K562 (cell line): ENCODE results near the gene DGKE. TPM values are rescaled to one million over a fixed set of nuclear protein-coding genes. Genes with fewer than 3 reads are reported as not detected.

ENCODE experiments used
- ATAC-seq: fragments of 200-7000 bp; cut with Tn5 transposase; 3 replicates; pipeline ENCODE4 v1.9.1; 2020; ENCODE audit warnings: moderate library complexity
- BruUV-seq: library from RNA; stranded (reverse); fragments of 400-500 nt; replicated peaks from 2 replicates; lab custom pipeline; 2021; lab: Mats Ljungman, UMichigan
- CTCF ChIA-PET: fragments of 300-600 bp; formaldehyde crosslinking; extraction: SDS; loops from one replicate; lab custom pipeline; 2021; ENCODE audit warnings: low intra/inter-chr PET ratio; lab: Yijun Ruan, JAX
- POLR2A ChIA-PET: fragments of 300-600, 350-650 bp; sonication (Branson Sonifier 250); formaldehyde crosslinking; extraction: SDS; loops from one replicate; lab custom pipeline; 2021; ENCODE audit warnings: antibody characterized with exemption, inconsistent platforms; lab: Yijun Ruan, JAX
- DNase-seq, 4 experiments: peaks; one replicate each; pipeline versions ENCODE4 v3.0.0 to v3.0.0-alpha.2; 2011 to 2018; ENCODE audit warnings: low spot score in 3 of 4, mixed read lengths in 3 of 4; ENCODE audit errors: extremely low read depth in 1 of 4
- FAIRE-seq: peaks from 2 replicates; lab custom pipeline; 2011; peaks lifted over from hg19 to GRCh38; lab: Jason Lieb, UNC
- H2AFZ ChIP-seq: 2 replicates; pipeline ENCODE4 v1.6.0; 2011; ENCODE audit warnings: low read depth, low read length, control low read depth, inconsistent platforms
- H3K27ac ChIP-seq: fragments of 200-600 bp; 3 replicates; pipeline ENCODE4 v1.8.0; 2011; ENCODE audit warnings: low read depth, mild to moderate bottlenecking, control low read depth, inconsistent platforms, low read length, moderate library complexity, mixed read lengths; ENCODE audit errors: extremely low read depth
- H3K27me3 ChIP-seq, 2 experiments: fragments of 300-600 bp in 1 of 2; 2 replicates in 1 of 2; 3 replicates in 1 of 2; pipeline versions ENCODE4 v1.6.0 to v1.8.0; 2011; ENCODE audit warnings: inconsistent platforms in 2 of 2, low read length in 2 of 2, mild to moderate bottlenecking in 1 of 2, mixed read lengths in 1 of 2, moderate library complexity in 1 of 2; ENCODE audit not compliant: control insufficient read depth in 2 of 2, insufficient read depth in 2 of 2
- H3K36me3 ChIP-seq: fragments of 300-600 bp; 3 replicates; pipeline ENCODE4 v1.8.0; 2011; ENCODE audit warnings: mild to moderate bottlenecking, low read length, inconsistent platforms; ENCODE audit not compliant: control insufficient read depth, insufficient read depth
- H3K4me1 ChIP-seq, 2 experiments: fragments of 200-600 bp in 1 of 2; replicated peaks in 1 of 2; 2 replicates in 1 of 2; 3 replicates in 1 of 2; pipeline versions ENCODE4 v1.5.1 to v1.8.0; 2011; ENCODE audit warnings: inconsistent platforms in 2 of 2, low read length in 2 of 2, mild to moderate bottlenecking in 1 of 2, mixed read lengths in 1 of 2, moderate library complexity in 1 of 2; ENCODE audit not compliant: control insufficient read depth in 2 of 2, insufficient read depth in 2 of 2
- H3K4me2 ChIP-seq: 2 replicates; pipeline ENCODE4 v1.6.1; 2011; ENCODE audit warnings: low read length, control low read depth, inconsistent platforms, mixed read lengths; ENCODE audit not compliant: insufficient read depth
- H3K4me3 ChIP-seq: fragments of 200-600 bp; sonication (generic), shearing (Covaris generic); 2 replicates; pipeline ENCODE4 v1.5.1; 2016; ENCODE audit warnings: control low read depth, inconsistent platforms
- H3K79me2 ChIP-seq: fragments of 200-600 bp; 3 replicates; pipeline ENCODE4 v1.8.0; 2011; ENCODE audit warnings: low read length, inconsistent platforms; ENCODE audit not compliant: control insufficient read depth, insufficient read depth
- H3K9ac ChIP-seq, 2 experiments: 2 replicates each; pipeline versions ENCODE4 v1.6.0 to v1.6.1; 2011; ENCODE audit warnings: low read depth in 2 of 2, low read length in 2 of 2, control low read depth in 1 of 2, inconsistent platforms in 1 of 2, mild to moderate bottlenecking in 1 of 2, mixed read lengths in 1 of 2; ENCODE audit not compliant: insufficient read depth in 1 of 2
- H3K9me1 ChIP-seq: one replicate; pipeline ENCODE4 v1.6.0; 2011; ENCODE audit warnings: inconsistent platforms, mild to moderate bottlenecking, low read length, moderate library complexity; ENCODE audit not compliant: control insufficient read depth, insufficient read depth
- H3K9me3 ChIP-seq: replicated peaks from 2 replicates; pipeline ENCODE4 v1.5.1; 2011; ENCODE audit warnings: low read depth, low read length, inconsistent platforms; ENCODE audit not compliant: control insufficient read depth, insufficient read depth
- H4K20me1 ChIP-seq: replicated peaks from 2 replicates; pipeline ENCODE4 v1.6.1; 2011; ENCODE audit warnings: low read length, inconsistent platforms, mixed read lengths; ENCODE audit not compliant: control insufficient read depth, insufficient read depth
- C11orf30 ChIP-seq: fragments of 450-650 bp; IDR thresholded peaks from 2 replicates; pipeline ENCODE4 v1.6.1; 2016; ENCODE audit warnings: low read depth, mild to moderate bottlenecking
- CBFA2T3 ChIP-seq: fragments of 450-650 bp; IDR thresholded peaks from 2 replicates; pipeline ENCODE4 v1.6.1; 2017
- HDAC3 ChIP-seq: fragments of 450-650 bp; IDR thresholded peaks from 2 replicates; pipeline ENCODE4 v1.6.1; 2018; ENCODE audit warnings: borderline replicate concordance, mild to moderate bottlenecking, moderate library complexity; ENCODE audit not compliant: partially characterized antibody
- ILF3 ChIP-seq: fragments of 450-650 bp; IDR thresholded peaks from 2 replicates; pipeline ENCODE4 v1.6.1; 2018; ENCODE audit warnings: antibody characterized with exemption, mild to moderate bottlenecking, moderate library complexity, borderline replicate concordance
- ZNF384 ChIP-seq: IDR thresholded peaks from 2 replicates; pipeline ENCODE4 v1.6.1; 2012; ENCODE audit warnings: low read depth, low read length, improper control_type of control experiment
- WGBS: fragments of 100-300 bp; shearing (Covaris generic); methylation state at CpG from one replicate; pipeline ENCODE4 v1.1.6; 2016; ENCODE audit warnings: low coverage, mixed read lengths; ENCODE audit not compliant: insufficient coverage; ENCODE audit errors: missing lambda C conversion rate; 5-methylcytosine and 5-hydroxymethylcytosine counted together
- in situ Hi-C: fragments of 300-500 bp; cut with MboI; formaldehyde crosslinking; loops from 4 replicates; pipeline ENCODE4 v1.15.0; 2018; ENCODE audit warnings: inconsistent platforms, mixed read lengths
- intact Hi-C: fragments of 100-400 bp; cut with micrococcal nuclease; formaldehyde crosslinking; loops from 2 replicates; pipeline ENCODE4 v1.14.2; 2022
- polyA plus RNA-seq, 8 experiments: library from polyadenylated mRNA; depleted of rRNA in 4 of 8; stranded (reverse) in 5 of 8; unstranded in 3 of 8; fragments of >200 nt; fragmentation: Nextera tagmentation in 2 of 8; fragmentation: Illumina TruSeq in 1 of 8; extraction: Ambion mirVana in 2 of 8; extraction: Trizol in 1 of 8; gene quantifications; 2 replicates each; pipeline versions ENCODE4 v1.2.1 to v1.2.3, GENCODE V29; 2011 to 2014; ENCODE audit warnings: inconsistent platforms in 1 of 8, missing spikeins in 1 of 8
- total RNA-seq, 7 experiments: library from RNA; depleted of rRNA in 6 of 7; stranded (reverse); fragments of >200 nt in 6 of 7; fragmentation: Illumina TruSeq in 2 of 7; extraction: Trizol in 2 of 7; gene quantifications; 2 replicates each; pipeline versions ENCODE4 v1.2.1 to v1.2.3, GENCODE V29; 2011 to 2021; ENCODE audit warnings: low replicate concordance in 1 of 7
- TF ChIP-seq, protein P1 (sequence below): fragments of 200-600 bp; sonication (generic); IDR thresholded peaks from one replicate; pipeline ENCODE4 v1.6.1; 2012; ENCODE audit warnings: mild to moderate bottlenecking, low read depth, low read length, inconsistent platforms

DGKE gene
- total and polyA plus RNA-seq, 9 of the 15 experiments (the other 6 are each of a cell fraction or from before 2014, with no cell fraction given), result 1.3 to 9.9 (median 5.9) TPM

DNA sequence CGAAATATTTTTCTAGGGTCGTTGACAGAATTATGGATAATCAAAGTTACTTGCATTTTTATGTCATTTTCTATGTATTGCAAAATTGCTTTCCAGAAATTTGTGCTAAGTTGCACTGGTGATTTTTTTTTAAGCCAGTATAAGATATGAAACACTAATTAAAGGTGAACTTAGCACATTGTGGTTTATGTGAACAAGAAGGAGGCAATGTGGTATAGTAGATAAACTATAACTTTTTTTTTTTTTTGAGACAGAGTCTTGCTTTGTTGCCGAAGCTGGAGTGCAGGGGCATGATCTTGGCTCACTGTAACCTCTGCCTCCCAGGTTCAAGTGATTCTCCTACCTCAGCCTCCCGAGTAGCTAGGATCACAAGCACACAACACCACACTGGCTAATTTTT is 13.2 kb downstream of the DGKE start:
- ATAC-seq (no peak), FAIRE-seq (no peak), DNase-seq (no peak)
- WGBS, result 73% methylated on average over 4 of the region's 4 CpGs
- Histone ChIP-seq H3K4me3 (no peak overlapping the region), H3K27me3 (no peaks in the 10 kb centered on the region), H3K27ac (no peak overlapping the region), H3K4me2 (no peak overlapping the region), H3K9me1 (no peaks in the 10 kb centered on the region), H3K9me3 (no peaks in the 10 kb centered on the region), H4K20me1 (no peaks in the 10 kb centered on the region), H3K4me1 (no peaks in the 10 kb centered on the region), H2AFZ (no peak overlapping the region), H3K9ac (no peak overlapping the region), H3K79me2 (no peaks in the 10 kb centered on the region), H3K36me3 (peaks cover 64% of the 10 kb centered on the region; the same call in 2 of the 3 replicates)
- POLR2A ChIA-PET, result no interaction called here
- CTCF ChIA-PET, result no interaction called here
- TF ChIP-seq CBFA2T3 (0 out of 2 replicates have a peak, but pooled peaks have one; percentile 9), C11orf30 (no peak), ZNF384 (peak; percentile 55), HDAC3 (no peak), ILF3 (no peak)
- TF ChIP-seq, protein P1, sequence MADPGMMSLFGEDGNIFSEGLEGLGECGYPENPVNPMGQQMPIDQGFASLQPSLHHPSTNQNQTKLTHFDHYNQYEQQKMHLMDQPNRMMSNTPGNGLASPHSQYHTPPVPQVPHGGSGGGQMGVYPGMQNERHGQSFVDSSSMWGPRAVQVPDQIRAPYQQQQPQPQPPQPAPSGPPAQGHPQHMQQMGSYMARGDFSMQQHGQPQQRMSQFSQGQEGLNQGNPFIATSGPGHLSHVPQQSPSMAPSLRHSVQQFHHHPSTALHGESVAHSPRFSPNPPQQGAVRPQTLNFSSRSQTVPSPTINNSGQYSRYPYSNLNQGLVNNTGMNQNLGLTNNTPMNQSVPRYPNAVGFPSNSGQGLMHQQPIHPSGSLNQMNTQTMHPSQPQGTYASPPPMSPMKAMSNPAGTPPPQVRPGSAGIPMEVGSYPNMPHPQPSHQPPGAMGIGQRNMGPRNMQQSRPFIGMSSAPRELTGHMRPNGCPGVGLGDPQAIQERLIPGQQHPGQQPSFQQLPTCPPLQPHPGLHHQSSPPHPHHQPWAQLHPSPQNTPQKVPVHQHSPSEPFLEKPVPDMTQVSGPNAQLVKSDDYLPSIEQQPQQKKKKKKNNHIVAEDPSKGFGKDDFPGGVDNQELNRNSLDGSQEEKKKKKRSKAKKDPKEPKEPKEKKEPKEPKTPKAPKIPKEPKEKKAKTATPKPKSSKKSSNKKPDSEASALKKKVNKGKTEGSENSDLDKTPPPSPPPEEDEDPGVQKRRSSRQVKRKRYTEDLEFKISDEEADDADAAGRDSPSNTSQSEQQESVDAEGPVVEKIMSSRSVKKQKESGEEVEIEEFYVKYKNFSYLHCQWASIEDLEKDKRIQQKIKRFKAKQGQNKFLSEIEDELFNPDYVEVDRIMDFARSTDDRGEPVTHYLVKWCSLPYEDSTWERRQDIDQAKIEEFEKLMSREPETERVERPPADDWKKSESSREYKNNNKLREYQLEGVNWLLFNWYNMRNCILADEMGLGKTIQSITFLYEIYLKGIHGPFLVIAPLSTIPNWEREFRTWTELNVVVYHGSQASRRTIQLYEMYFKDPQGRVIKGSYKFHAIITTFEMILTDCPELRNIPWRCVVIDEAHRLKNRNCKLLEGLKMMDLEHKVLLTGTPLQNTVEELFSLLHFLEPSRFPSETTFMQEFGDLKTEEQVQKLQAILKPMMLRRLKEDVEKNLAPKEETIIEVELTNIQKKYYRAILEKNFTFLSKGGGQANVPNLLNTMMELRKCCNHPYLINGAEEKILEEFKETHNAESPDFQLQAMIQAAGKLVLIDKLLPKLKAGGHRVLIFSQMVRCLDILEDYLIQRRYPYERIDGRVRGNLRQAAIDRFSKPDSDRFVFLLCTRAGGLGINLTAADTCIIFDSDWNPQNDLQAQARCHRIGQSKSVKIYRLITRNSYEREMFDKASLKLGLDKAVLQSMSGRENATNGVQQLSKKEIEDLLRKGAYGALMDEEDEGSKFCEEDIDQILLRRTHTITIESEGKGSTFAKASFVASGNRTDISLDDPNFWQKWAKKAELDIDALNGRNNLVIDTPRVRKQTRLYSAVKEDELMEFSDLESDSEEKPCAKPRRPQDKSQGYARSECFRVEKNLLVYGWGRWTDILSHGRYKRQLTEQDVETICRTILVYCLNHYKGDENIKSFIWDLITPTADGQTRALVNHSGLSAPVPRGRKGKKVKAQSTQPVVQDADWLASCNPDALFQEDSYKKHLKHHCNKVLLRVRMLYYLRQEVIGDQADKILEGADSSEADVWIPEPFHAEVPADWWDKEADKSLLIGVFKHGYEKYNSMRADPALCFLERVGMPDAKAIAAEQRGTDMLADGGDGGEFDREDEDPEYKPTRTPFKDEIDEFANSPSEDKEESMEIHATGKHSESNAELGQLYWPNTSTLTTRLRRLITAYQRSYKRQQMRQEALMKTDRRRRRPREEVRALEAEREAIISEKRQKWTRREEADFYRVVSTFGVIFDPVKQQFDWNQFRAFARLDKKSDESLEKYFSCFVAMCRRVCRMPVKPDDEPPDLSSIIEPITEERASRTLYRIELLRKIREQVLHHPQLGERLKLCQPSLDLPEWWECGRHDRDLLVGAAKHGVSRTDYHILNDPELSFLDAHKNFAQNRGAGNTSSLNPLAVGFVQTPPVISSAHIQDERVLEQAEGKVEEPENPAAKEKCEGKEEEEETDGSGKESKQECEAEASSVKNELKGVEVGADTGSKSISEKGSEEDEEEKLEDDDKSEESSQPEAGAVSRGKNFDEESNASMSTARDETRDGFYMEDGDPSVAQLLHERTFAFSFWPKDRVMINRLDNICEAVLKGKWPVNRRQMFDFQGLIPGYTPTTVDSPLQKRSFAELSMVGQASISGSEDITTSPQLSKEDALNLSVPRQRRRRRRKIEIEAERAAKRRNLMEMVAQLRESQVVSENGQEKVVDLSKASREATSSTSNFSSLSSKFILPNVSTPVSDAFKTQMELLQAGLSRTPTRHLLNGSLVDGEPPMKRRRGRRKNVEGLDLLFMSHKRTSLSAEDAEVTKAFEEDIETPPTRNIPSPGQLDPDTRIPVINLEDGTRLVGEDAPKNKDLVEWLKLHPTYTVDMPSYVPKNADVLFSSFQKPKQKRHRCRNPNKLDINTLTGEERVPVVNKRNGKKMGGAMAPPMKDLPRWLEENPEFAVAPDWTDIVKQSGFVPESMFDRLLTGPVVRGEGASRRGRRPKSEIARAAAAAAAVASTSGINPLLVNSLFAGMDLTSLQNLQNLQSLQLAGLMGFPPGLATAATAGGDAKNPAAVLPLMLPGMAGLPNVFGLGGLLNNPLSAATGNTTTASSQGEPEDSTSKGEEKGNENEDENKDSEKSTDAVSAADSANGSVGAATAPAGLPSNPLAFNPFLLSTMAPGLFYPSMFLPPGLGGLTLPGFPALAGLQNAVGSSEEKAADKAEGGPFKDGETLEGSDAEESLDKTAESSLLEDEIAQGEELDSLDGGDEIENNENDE, result no peak
- in situ Hi-C loops (no loop called here), intact Hi-C loops (no loop called here)
- BruUV-seq, result no TSS peak
